Stimulated activated CD8-positive, alpha-beta memory T cell treated with anti-CD3 and anti-CD28 coated beads, Interleukin-4, amount 100 ng/mL, for 4 hours (primary cell): ENCODE data around the gene LRP1B.

ENCODE experiments used
- DNase-seq, 2 donors: peaks; one replicate each; pipeline ENCODE4 v3.0.0-alpha.2; 2020; ENCODE audit warnings: low read depth in 2 of 2, low spot score in 1 of 2

Gene LRP1B

GRCh38 chr2:141959941-141960340 lies 170.9 kb downstream of the LRP1B start:
- no peak for DNase-seq

GRCh38 chr2:141959016-141959415 lies 171.8 kb downstream of the LRP1B start:
- DNase-seq, result no peak

GRCh38 chr2:141957827-141958450 lies 172.9 kb downstream of the LRP1B start:
- no peak for DNase-seq

GRCh38 chr2:141957321-141957720 lies 173.5 kb downstream of the LRP1B start:
- DNase-seq, result no peak

GRCh38 chr2:141947396-141948114 lies 183.3 kb downstream of the LRP1B start:
- no peak for DNase-seq

- no peak for DNase-seq
Observed at GRCh38 chr2:141946016-141946415, 184.8 kb downstream of the LRP1B start.

- no peak for DNase-seq
Observed at GRCh38 chr2:141943918-141944317, 186.9 kb downstream of the LRP1B start.

- no peak for DNase-seq
Observed at GRCh38 chr2:141942006-141942789, 188.6 kb downstream of the LRP1B start.

- DNase-seq, result no peak
Observed at GRCh38 chr2:141941210-141941714, 189.6 kb downstream of the LRP1B start.

- DNase-seq, result no peak
Observed at GRCh38 chr2:141940709-141941108, 190.1 kb downstream of the LRP1B start.

GRCh38 chr2:141933226-141933625 lies 197.6 kb downstream of the LRP1B start:
- no peak for DNase-seq

GRCh38 chr2:141932261-141932660 lies 198.6 kb downstream of the LRP1B start:
- DNase-seq, result no peak

GRCh38 chr2:141931797-141932196 lies 199.0 kb downstream of the LRP1B start:
- DNase-seq, result no peak

- DNase-seq, result no peak
Observed at GRCh38 chr2:141930803-141931202, 200.0 kb downstream of the LRP1B start.

- DNase-seq, result no peak
Observed at GRCh38 chr2:141929331-141930252, 201.2 kb downstream of the LRP1B start.

- DNase-seq, result no peak
Observed at GRCh38 chr2:141928476-141928875, 202.3 kb downstream of the LRP1B start.

- no peak for DNase-seq
Observed at GRCh38 chr2:141927536-141927935, 203.3 kb downstream of the LRP1B start.

GRCh38 chr2:141925511-141925910 lies 205.3 kb downstream of the LRP1B start:
- no peak for DNase-seq

GRCh38 chr2:141923657-141924056 lies 207.2 kb downstream of the LRP1B start:
- DNase-seq, result no peak

- DNase-seq, result no peak
Observed at GRCh38 chr2:141911485-141912066, 219.2 kb downstream of the LRP1B start.
